DMS79 (cell line): Measurements from ENCODE around the gene PCSK6.

ENCODE experiments used
- DNase-seq: peaks from one replicate; lab custom pipeline; 2025; lab: John Stamatoyannopoulos, UW

PCSK6 gene

DNA sequence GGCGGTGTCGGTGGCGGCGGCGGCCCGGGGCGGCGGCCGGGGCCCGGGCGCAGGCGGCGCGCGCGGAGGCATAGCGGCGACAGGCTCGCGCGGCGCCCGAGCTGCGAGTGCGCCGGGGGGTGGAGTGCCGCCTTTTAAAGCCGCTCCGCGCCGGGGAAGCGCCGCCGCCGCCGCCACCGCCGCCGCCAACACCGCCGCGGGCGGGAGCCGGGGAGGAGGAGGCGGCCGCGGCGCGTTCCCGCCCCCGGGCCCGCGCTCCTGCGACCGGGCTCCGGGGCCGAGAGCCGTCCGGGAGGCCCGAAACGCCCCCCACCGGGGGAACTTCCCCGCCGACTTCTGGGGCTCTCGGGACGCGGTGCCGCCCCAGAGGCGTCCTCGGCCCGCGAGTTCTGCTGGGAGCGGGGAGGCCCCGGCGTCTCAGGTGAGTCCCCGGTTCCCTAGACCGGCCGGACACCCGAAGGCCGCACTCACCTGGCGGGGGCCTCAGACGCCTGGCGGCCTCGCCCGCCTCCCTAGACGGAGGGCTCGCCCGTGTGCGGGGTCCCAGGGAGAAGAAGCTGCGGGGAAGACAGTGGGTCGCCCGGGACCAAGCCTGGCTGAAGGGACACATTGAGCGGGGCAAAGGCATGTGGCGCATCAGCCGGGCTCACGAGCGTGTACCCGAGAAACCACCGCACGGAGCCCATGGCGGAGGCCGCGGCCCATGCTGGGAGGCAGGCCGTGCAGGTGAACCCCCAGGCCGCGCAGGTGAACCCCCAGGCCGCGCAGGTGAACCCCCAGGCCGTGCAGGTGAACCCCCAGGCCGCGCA, at the start of gene PCSK6:
PCSK6 (minus strand) TSS at position 109 of the 809 bp plus-strand sequence; CDS start at position 72, 37 bp downstream.
- DNase-seq = no peak

DNA sequence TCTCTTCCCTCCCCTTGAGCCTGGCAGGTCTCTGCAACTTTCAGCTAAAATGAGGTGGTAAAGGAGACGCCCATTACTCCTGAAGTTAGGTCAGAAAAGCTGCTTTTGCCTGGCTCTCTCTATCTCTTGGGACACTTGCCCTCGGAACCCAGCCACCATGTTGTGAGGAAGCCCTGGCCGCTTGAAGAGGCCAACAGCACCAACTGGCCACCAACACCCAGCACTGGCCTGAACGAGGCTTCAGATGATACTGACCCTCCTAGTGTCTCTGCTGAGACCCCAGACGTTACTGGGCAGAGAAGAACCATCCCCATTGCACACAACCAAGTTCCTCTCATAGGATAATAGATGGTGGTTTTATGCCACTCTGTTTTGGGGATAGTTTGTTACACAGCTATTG, 49.5 kb upstream of the PCSK6 start:
- DNase-seq = no peak

DNA sequence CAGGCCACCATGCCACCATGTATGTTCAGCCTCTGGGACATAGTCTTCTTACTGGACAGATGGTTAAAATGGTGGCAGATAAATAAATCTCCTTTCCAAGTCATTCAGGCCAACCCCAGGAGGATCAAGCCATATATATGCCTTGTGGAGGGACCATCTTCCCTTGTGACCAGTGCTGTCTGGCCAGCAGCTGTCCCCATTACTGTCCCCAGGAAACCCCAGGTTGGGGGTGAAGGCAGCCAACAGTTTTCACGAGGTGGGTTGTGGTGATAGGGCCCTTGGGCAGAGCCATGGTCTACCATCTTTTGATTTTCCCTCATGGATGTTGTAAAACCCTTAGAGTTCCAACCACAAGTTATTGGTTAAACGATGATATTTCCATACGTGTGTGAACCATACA, 48.7 kb upstream of the PCSK6 start:
- DNase-seq = no peak

DNA sequence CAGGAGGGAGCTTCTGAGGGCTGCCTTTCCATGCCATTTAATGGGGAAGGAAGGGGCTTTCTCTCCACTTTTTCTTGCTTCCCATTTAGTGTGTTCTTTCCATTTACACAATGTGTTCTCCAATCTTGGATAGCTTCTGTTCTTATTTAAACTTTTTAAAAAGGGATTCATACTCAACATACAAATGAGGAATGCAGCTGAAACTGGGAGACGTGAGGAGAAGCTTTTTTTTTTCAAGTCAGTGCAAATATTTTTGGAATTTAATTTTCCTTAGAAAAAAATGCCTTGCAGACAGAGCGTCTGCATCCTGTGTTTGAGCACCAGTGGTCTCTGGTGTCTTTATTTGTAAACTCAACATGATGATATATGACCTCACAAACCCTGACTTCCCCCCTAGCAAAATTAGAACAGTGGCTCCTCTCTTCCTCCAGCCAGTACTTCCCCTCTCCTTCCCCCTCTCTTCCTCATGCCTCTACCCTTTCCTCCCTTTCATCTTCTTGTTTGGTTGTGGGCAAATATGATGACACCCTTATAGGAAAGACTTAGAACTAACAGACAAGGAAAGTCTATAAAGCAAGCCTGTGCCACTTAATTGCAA, 48.1 kb upstream of the PCSK6 start:
- no peak for DNase-seq

DNA sequence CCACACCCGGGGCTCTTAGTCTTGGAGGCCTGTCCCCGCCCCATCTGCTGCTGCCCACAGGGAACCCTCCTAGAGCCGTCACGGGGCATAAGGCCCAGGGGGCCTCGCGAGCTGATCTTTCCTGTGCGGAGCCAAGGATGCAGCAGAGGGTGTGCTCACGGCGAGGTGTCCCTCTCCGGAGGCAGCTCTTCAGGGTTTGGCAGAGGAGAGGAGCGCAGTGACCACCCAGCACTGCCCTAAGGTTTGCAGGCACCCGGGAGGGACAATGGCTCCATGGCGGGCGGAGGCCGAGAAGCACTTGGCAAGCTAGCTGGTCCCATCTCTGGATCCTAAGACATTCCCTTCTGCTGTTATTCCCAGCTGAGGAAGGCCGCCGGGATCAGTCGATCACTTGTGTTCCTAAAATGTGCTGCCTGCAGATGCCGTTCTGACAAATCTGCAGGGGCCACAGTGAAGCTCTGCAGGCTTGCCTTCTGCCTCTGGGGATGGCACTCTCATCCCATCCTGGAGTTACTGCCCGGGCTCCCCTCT, 47.4 kb upstream of the PCSK6 start:
- DNase-seq = no peak

DNA sequence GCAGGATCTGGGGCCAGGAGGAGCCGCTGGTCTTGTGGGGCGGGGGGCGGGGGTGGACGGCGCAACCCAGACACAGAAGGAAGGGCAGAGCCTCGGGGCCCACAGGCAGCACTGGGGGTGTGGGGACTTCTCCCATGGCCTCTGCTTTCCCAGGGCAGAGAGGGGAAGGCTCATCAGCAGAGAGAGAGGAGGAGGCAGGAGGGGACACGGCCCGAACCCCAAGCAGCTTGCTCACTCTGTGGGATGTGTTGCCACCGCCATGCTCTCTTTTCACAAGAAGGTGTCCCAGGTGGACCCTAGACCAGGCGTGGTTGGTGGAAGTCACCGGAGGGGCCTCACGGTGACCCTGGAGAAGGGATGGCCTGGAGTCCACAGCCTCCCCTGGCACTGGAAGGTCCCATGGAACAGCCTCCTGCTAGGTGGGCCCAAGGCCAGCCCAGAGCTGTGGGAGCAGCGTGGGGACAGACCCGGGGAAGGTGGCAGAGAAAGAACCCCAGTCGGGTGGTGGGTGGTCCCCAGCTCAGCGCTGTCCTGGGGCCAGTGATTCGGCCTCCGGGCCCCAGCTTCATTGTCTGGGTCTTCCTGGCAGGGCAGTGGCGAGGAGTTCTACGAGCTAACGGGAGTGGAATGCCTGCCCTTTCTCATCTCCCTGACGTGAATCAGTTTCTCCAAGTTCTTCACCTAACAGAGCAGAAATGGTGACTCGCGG, 46.8 kb upstream of the PCSK6 start:
- DNase-seq = no peak

DNA sequence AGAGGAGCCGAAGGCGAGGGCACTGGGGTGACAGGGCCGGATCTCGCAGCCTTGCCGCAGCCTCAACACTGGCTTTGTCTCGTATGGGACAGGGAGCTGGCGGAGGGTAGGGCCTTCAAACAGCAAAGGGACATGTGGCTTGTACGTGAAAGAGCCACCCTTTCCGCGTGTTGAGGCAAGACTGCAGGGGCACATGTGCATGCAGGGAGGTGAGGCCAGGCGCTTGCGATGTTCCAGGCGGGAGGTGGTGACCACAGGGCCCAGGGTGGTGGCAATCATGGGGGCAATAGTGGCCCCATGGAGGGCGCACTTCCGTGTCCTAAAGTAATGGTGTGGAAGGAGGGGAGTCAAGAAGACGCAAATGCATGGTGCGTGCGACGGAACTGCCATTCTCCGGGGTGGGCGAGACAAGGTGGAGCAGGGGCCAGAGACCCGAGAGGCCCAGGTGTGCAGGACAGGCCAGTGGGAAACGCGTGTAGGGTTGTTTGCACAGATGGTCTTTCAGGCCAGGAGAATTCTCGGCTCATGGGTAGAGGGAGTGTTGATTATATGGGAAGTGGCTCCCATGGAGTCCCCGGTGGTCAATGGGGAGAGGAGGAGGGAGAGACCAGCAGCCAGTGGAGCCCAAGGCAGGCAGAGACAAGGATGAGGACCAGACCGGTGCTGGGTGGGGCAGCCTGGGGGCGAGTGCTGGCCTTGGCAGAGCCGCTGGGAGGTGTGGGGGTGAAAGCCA, 45.8 kb upstream of the PCSK6 start:
- no peak for DNase-seq

DNA sequence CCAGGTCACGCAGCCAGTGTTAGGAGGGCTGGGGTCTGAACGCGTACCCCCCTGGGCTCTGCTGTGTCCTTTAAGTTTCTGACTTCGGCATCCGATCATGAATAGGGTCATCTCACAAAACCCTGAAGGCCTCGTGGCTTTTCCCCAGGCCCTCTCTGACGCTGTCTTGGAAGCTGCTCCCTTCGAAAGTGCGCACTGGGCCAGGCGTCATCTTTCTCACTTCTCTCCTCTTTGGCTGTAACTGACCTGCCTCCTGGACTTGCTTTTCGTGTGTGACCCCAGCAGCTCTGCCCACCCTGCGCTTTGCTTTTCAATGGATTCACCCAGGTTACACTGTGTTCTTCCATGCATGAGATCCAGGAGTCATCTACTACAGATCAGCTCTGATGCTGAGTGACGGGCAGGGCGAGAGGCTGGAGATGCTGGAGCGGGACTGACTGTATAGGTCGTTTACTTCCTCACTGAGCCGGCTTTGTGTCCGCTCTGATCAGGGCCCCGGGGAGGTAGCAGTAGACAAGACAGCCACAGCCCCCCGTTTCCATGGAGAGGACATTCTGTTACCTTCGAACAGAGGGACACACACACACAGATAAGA, 45.0 kb upstream of the PCSK6 start:
- DNase-seq = no peak

DNA sequence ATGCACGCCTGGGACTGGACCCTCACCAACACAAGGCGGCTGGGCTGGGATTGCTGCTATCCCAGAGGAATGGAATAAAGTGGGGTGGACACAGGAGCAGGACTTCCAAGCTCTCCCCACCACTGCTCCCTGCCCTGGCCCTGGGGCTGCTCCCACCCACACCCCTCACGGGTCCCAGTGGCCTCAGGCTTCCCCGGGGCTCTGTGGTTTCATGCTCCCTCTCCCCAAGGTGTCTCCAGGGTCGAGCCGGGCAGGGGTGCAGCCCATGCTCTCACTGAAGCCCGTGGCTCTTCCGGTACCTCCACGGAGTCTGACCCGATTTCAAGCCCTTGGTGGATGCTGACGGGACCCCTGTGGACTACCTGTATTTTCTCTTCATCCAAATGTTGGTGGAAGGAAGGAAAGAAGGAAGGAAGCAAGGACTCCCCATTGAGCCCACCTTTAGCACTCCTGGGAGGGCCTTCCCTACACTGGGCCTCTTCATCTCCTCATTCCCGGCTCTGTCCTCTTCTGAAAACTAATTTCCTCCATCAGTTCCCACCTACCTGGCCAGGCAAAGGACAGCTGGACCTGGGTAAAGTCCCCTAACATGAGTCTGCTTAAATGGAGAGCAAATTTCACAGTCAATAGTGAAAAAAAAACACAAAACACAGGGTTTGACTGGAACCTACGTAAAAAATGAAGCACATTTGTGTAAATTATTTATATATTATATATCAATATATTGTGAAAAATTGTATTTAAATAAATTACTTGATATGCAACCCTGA, 44.0 kb upstream of the PCSK6 start:
- DNase-seq = no peak

DNA sequence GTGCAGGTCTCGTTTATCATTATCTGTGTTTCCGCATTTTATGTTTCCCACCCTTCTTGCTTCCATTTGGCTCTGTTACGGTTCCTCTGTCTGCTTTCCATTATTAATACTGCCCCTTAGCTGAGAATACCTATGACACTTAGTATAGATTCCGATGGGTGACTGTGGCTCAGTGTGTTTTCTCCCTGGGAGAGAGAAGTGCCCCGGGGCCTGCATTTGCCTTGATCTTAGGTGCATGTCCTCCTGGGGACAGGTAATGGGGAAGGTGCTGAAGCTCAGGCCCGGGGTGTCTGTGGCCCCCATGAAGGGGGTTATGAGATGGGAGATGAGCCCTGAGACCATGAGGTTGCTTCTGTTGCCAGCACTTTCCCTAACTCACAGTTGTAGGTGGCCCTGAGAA, 43.4 kb upstream of the PCSK6 start:
- no peak for DNase-seq

DNA sequence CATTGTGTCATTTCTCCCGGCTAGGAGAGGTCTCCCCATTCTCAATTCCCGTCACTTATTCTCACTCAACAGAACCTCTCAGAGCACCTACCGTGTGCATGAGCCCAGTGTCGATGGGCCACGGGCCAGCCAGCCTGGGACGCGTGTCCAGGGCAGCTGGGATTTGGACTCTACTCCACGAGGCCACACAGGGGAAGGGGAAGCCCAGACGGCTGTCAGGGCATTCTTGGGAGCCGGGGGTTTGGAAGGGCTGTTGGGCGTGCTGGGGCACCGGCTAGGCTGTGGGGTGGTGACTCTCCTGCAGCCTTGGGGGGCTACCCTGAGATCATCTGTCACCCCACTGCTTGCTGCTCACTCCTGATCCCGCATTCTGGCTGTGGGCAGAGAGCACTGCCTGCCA, 41.7 kb upstream of the PCSK6 start:
- DNase-seq = no peak

DNA sequence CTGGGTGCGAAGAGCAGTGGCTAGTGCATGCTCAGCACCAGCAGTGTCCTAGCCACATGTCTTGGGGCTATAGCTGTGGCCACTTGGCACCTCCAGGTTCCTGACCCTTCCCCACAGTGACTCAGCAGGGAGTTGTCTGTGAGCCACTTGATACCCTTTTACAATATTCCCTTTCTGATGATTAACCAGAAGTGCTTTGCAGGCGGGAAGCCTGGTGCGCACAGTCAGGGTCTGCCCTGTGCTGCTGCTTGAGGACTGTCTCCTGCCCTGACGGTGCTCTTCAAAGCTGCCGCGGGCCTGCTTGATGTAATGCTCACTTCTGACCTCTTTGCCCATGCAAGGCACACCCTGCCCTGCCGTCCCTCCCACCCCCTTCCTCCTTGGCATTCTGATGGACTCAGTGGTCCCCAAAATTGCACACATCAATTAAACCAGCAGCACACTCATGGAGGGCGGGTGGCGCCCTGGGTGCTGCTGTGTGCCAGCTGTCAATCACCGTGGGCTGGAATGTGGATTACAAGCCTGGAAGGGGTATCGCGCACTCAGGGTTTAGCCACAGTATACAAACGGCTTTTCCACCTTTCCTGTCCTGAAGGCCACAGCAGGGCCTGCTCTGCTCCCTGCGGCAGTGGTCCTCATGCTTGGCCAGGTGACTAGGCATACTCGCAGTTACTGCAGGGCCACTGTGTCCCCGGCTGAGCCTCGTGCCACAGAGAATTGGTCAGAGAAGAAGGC, 40.9 kb upstream of the PCSK6 start:
- DNase-seq = no peak

DNA sequence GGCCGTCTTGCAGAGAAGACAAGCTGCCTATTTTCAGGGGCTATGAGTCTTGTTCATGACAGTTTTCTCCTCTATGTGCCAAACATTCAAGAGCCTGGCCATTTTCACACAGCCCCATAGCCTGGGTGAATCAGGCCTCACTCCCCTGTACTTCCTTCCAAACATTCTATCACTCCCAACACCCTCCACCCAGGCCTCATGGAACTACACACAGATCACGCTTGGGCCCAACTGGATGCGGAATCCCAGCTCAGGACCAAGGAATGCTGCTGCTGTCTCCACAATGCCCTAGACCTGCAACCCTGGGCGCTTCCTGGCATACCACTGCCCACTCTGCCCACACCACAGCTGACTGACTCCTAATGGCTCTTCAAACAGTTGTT, 39.4 kb upstream of the PCSK6 start:
- DNase-seq = no peak

DNA sequence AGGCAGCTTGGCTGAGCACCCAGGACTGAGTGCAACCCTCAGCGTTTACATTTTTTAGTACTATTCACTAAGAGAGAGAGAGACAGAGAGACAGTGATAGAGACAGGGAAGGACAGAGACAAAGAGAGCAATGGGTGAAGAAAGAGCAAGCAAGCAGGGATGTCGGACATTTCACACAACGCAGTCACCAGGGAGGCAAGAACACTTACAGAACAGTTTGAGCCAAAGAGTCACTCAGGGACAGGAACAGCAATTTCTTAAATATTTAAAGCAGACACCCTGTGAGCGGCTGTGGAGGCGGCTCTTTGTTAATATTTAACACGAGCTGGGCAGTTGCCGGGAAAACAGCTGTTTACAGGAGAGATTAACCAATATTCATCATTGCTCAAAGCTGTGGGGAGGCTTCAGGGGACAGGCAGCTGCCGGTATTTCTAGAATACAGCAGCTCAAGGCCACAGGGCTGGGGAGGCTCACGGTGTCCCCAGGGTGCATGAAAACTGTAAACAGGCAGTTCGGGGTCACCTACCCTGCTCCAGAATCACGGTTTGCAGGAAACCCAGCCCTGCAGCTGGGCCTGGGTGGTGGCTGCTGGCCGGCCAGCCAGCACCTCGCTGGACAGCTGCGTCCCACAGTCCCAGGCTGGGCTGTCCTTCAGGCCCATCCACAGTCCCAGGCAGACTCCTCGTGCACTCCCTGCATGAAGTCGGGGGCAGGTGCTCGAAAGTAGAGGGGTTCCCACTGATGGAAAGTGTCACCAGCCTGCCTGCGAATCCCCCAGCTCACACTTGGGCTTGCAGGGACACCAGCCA, 38.8 kb upstream of the PCSK6 start:
- no peak for DNase-seq

DNA sequence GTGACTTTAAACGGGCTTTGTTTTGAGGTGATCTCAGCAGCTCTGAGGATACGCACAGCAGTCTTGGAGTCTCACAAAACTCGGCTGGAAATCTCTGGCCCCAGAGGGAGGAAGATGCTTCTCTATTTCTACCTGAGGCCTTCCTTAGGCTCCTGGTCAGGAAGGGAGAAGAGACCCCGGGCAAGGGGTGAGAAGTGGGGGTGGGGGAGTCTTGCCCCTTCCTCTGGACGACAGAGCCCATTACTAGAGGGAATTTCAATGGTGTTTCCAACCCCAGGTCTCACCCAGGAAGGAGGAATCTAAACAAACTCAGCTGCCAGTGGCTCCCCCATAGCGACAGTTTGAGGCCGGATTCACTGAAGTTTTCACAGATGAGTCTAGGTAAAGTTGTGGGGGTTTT, 37.4 kb upstream of the PCSK6 start:
- no peak for DNase-seq

DNA sequence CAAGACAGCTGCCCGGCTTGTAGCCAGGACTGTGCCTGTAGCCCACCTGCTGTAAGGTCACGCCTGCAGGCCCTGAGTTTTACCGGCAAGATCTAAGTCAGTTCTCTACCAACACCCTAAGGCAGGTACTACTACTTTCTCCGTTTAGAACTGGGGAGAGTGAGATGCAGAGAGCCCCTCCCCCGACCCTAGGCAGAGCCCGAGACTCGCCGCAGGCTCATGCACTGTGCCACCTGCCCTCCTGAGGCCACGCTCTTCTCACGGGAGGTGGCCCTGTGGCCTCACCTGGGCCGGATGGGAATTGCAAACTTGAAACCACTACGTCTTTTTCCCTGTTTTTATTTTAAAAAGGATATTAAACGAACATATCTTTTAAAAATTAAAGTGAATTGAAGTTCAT, 36.9 kb upstream of the PCSK6 start:
- DNase-seq = no peak

DNA sequence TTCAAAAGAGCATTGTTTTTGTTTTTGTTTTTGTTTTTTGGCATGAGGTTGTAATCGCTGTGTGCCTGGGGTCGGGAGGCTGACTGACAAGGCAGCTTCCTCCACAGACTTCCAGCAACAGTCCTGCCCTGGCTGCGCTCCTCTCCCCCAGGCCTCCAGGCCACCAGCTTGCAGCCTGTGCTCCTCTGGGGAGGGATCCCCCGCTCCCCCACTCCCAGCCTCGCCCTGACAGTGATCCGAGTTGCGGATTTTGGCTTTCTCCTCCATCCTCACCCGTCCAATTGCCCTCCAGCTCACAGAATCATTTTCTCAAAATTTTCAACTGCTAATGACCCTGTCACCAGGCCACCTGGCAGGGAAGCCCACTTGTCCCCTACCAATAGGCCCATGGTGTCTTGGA, 36.5 kb upstream of the PCSK6 start:
- DNase-seq = no peak

DNA sequence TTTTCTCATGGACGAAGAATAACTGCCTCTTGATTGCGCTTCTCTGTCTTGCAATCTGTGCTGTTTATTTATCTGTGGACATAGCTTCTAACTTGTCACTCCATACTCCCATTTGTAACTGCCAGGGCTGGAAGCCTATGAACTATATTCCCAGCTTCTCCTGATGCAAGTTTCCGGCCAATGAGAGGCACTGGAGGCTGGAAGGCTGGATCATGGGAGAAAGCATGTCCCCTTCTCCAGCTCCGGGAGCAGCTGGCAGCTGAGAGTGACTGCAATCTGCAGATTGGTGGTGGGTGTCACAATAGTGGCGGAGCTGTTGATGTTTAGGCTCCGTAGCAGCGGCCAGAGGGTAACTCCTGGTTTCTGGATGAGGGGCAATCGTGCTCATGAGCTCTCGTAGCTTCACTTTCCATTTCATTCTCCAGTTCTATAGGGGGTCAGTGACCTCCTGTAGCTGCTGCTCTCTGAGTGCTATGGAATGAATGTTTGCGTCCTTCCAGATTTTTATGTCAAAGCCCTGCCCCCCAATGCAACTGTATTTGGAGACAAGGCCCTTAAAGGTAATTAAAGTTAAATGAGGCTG, 35.7 kb upstream of the PCSK6 start:
- DNase-seq = no peak

DNA sequence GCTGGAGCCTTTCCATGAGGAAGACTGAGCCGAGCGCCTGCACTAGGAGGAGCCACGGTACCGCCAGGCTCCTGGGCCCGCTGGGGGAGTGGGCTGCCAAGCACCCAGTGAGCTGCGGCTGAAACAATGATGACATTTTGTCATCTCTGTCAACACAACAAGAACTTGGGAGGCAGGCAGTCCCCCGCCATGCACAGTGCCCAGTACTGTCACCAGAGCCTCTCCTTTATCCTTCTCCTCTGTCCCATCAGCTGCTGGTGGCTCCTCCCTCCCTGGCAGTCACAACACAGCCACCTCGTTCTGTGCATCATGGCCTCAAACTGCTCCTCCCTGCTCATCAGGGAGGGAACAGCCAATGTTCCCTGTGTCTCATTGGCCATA, 34.0 kb upstream of the PCSK6 start:
- no peak for DNase-seq
